Loucy (cell line): ENCODE measurements around the gene ADH1A.

Experiments used
- H2AFZ ChIP-seq: fragments of 200-600 bp; sonication (generic); 2 replicates; pipeline ENCODE4 v1.6.0; 2016; ENCODE audit warnings: antibody characterized with exemption, mild to moderate bottlenecking, low read length, moderate library complexity
- H3F3A ChIP-seq: fragments of 200-600 bp; 2 replicates; pipeline ENCODE4 v1.6.0; 2016; ENCODE audit warnings: antibody characterized with exemption, low read depth, mild to moderate bottlenecking
- H3K27me3 ChIP-seq: fragments of 200-600 bp; sonication (generic); 2 replicates; pipeline ENCODE4 v1.6.1; 2014; ENCODE audit warnings: low read length, mild to moderate bottlenecking; ENCODE audit not compliant: insufficient read depth, poor library complexity, severe bottlenecking
- H3K36me3 ChIP-seq: fragments of 200-600 bp; sonication (generic); 2 replicates; pipeline ENCODE4 v1.6.1; 2016; ENCODE audit warnings: low read length; ENCODE audit not compliant: insufficient read depth
- H3K4me1 ChIP-seq: fragments of 200-600 bp; sonication (generic); 2 replicates; pipeline ENCODE4 v1.5.1; 2014; ENCODE audit warnings: low read length, mild to moderate bottlenecking; ENCODE audit not compliant: insufficient read depth, poor library complexity, severe bottlenecking
- H3K4me2 ChIP-seq: fragments of 200-600 bp; sonication (generic); 2 replicates; pipeline ENCODE4 v1.6.0; 2014; ENCODE audit warnings: antibody characterized with exemption, low read length, low read depth, mild to moderate bottlenecking; ENCODE audit not compliant: poor library complexity, severe bottlenecking
- H3K4me3 ChIP-seq: fragments of 200-600 bp; sonication (generic); 2 replicates; pipeline ENCODE4 v1.5.1; 2014; ENCODE audit warnings: low read length, mild to moderate bottlenecking, mixed read lengths; ENCODE audit not compliant: poor library complexity, severe bottlenecking
- H3K79me2 ChIP-seq: fragments of 200-600 bp; sonication (generic); 2 replicates; pipeline ENCODE4 v1.6.1; 2014; ENCODE audit warnings: low read length; ENCODE audit not compliant: insufficient read depth
- H3K9ac ChIP-seq: fragments of 200-600 bp; sonication (generic); 2 replicates; pipeline ENCODE4 v1.6.0; 2014; ENCODE audit warnings: mild to moderate bottlenecking, low read depth, low read length, moderate library complexity; ENCODE audit not compliant: poor library complexity, severe bottlenecking
- H3K9me2 ChIP-seq: fragments of 200-600 bp; sonication (generic); replicated peaks from 2 replicates; pipeline ENCODE4 v1.6.1; 2016; ENCODE audit warnings: low read depth, low read length, mixed read lengths
- H3K9me3 ChIP-seq: fragments of 200-600 bp; sonication (generic); 2 replicates; pipeline ENCODE4 v1.6.1; 2014; ENCODE audit warnings: mild to moderate bottlenecking, antibody characterized with exemption, low read length, low read depth; ENCODE audit not compliant: insufficient read depth
- H4K20me1 ChIP-seq: fragments of 200-600 bp; sonication (generic); 2 replicates; pipeline ENCODE4 v1.6.0; 2014; ENCODE audit warnings: antibody characterized with exemption, low read length, mild to moderate bottlenecking; ENCODE audit not compliant: insufficient read depth, poor library complexity, severe bottlenecking
- EZH2phosphoT487 ChIP-seq: fragments of 200-600 bp; IDR thresholded peaks from 2 replicates; pipeline ENCODE4 v1.6.1; 2018; ENCODE audit warnings: antibody characterized with exemption, mild to moderate bottlenecking, moderate library complexity, borderline replicate concordance
- TF ChIP-seq, protein P1 (sequence below): fragments of 200-600 bp; sonication (generic); conservative IDR thresholded peaks from 2 replicates; pipeline ENCODE4 v1.5.1; 2014; ENCODE audit warnings: mild to moderate bottlenecking, antibody characterized with exemption, low read length

ADH1A gene

GRCh38 chr4:99324979-99325378, 34.2 kb upstream of the ADH1A start:
- H3K4me2 ChIP-seq: no peak overlapping the region

DNA sequence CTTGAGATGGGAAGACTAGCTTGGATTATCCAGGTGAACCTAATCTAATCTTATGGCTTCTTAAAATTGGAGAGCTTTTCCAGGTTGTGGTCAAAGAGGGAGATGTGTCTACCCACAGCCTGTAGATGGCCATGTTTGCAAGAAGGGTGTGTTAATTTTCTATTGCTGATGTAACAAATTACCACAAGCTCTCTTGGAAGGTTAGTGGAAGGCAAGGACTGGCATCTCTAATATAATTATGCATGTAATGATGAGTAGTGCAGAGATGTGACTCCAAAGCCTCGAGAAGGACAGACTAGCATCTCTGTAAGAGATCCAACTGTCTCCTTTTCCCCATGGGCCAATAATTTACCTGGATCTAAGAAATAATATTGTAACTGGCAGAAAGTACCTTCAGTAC, 33.6 kb upstream of the ADH1A start:
- Histone ChIP-seq H3K9me2 (no peaks in the 10 kb centered on the region), H3K4me3 (no peak overlapping the region), H4K20me1 (no peaks in the 10 kb centered on the region), H3K9me3 (no peaks in the 10 kb centered on the region), H3F3A (no peaks in the 10 kb centered on the region), H3K4me1 (no peaks in the 10 kb centered on the region), H2AFZ (no peak overlapping the region), H3K4me2 (no peak overlapping the region), H3K79me2 (no peaks in the 10 kb centered on the region), H3K27me3 (no peaks in the 10 kb centered on the region), H3K9ac (no peak overlapping the region), H3K36me3 (no peaks in the 10 kb centered on the region)
- TF ChIP-seq, protein P1, sequence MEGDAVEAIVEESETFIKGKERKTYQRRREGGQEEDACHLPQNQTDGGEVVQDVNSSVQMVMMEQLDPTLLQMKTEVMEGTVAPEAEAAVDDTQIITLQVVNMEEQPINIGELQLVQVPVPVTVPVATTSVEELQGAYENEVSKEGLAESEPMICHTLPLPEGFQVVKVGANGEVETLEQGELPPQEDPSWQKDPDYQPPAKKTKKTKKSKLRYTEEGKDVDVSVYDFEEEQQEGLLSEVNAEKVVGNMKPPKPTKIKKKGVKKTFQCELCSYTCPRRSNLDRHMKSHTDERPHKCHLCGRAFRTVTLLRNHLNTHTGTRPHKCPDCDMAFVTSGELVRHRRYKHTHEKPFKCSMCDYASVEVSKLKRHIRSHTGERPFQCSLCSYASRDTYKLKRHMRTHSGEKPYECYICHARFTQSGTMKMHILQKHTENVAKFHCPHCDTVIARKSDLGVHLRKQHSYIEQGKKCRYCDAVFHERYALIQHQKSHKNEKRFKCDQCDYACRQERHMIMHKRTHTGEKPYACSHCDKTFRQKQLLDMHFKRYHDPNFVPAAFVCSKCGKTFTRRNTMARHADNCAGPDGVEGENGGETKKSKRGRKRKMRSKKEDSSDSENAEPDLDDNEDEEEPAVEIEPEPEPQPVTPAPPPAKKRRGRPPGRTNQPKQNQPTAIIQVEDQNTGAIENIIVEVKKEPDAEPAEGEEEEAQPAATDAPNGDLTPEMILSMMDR: no peak
- no peak for TF ChIP-seq EZH2phosphoT487

More at GRCh38 chr4:99324979-99325378, 34.2 kb upstream of the ADH1A start:
- no peak overlapping the region for H3K4me3 ChIP-seq
- H3K79me2 ChIP-seq: no peaks in the 10 kb centered on the region
- no peaks in the 10 kb centered on the region for H3K9me2 ChIP-seq
- H3K36me3 ChIP-seq: no peaks in the 10 kb centered on the region
- no peaks in the 10 kb centered on the region for H3K4me1 ChIP-seq
- H2AFZ ChIP-seq: no peak overlapping the region
- no peak overlapping the region for H3K9ac ChIP-seq
- no peaks in the 10 kb centered on the region for H3F3A ChIP-seq
- no peaks in the 10 kb centered on the region for H3K27me3 ChIP-seq
- TF ChIP-seq, protein P1: no peak
- TF ChIP-seq EZH2phosphoT487: no peak
- H3K9me3 ChIP-seq: no peaks in the 10 kb centered on the region
- no peaks in the 10 kb centered on the region for H4K20me1 ChIP-seq

DNA sequence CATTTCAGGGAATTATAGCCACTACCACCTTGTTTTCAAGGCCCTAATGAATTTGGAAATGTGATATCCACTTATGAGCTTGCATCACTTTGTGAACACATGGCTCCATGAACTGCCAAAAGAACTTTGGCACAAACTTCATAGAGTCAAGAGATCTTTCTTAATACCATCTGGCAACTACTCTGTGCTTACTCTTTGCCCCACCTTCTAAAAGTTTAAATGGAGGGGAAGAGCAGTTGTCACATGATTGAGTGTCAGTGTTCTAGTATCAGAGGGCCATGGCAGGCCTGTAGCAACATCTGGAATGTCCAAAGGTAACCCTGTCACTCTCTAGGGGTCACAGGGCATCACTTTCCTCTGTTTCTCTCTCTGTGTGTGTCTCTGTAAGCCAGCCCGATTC, 33.0 kb upstream of the ADH1A start:
- no peaks in the 10 kb centered on the region for H3K36me3 ChIP-seq

More for the DNA sequence above, 33.0 kb upstream of the ADH1A start:
- H3K9me3 ChIP-seq: no peaks in the 10 kb centered on the region
- TF ChIP-seq, protein P1: no peak
- TF ChIP-seq EZH2phosphoT487: no peak
- H3F3A ChIP-seq: no peaks in the 10 kb centered on the region
- no peak overlapping the region for H2AFZ ChIP-seq
- H3K27me3 ChIP-seq: no peaks in the 10 kb centered on the region
- no peak overlapping the region for H3K9ac ChIP-seq
- H3K4me1 ChIP-seq: no peaks in the 10 kb centered on the region
- H3K9me2 ChIP-seq: no peaks in the 10 kb centered on the region
- no peaks in the 10 kb centered on the region for H4K20me1 ChIP-seq
- H3K79me2 ChIP-seq: no peaks in the 10 kb centered on the region
- H3K4me2 ChIP-seq: no peak overlapping the region
- no peak overlapping the region for H3K4me3 ChIP-seq
